Fibroblast of lung (primary cell): ENCODE data around the gene ATP11A.

Experiments used
- CTCF ChIP-seq, 2 donors: IDR thresholded peaks in 1 of 2; conservative IDR thresholded peaks in 1 of 2; 1 replicate in 1 of 2; 2 replicates in 1 of 2; pipeline ENCODE4 v1.5.1; 2011 to 2012; ENCODE audit warnings: low read length in 2 of 2, control low read depth in 1 of 2, inconsistent platforms in 1 of 2, low read depth in 1 of 2, mild to moderate bottlenecking in 1 of 2
- EZH2 ChIP-seq: IDR thresholded peaks from 2 replicates; pipeline ENCODE4 v1.5.1; 2012; ENCODE audit warnings: low read length, control low read depth, mild to moderate bottlenecking; ENCODE audit errors: missing control alignments

GRCh38 chr13:112741185-112741755 is 51.4 kb downstream of the ATP11A start:
- TF ChIP-seq CTCF (conservative IDR thresholded peaks at IDR 0.05 in 1 of 2, IDR thresholded peaks at IDR 0.05 in 1 of 2; ENCODE audit: low read depth in 1 of 2, low read length in 2 of 2) (no peak), EZH2 (no peak)
